A549 (cell line): ENCODE results near the gene PTOV1.

Experiments used
- EHMT2 ChIP-seq: fragments of 200-600 bp; sonication (generic); IDR thresholded peaks from 2 replicates; pipeline ENCODE4 v1.6.1; 2016; ENCODE audit warnings: antibody characterized with exemption, low read depth, mild to moderate bottlenecking, moderate library complexity
- EP300 ChIP-seq, 2 experiments: fragments of >200 bp; sonication (Bioruptor Twin); formaldehyde crosslinking; IDR thresholded peaks; 2 replicates in 1 of 2; 3 replicates in 1 of 2; pipeline ENCODE4 v1.6.1; 2016 to 2017
- ESRRA ChIP-seq: fragments of 150-350 bp; IDR thresholded peaks from 2 replicates; pipeline ENCODE4 v1.6.1; 2014; ENCODE audit warnings: mild to moderate bottlenecking, low read length, borderline replicate concordance
- GATA3 ChIP-seq: IDR thresholded peaks from 2 replicates; pipeline ENCODE4 v1.6.1; 2012; ENCODE audit warnings: borderline replicate concordance
- MAFK ChIP-seq: fragments of 450-650 bp; IDR thresholded peaks from 2 replicates; pipeline ENCODE4 v1.6.1; 2014; ENCODE audit not compliant: partially characterized antibody
- MYC ChIP-seq: IDR thresholded peaks from 2 replicates; pipeline ENCODE4 v1.6.1; 2012; ENCODE audit warnings: mild to moderate bottlenecking, inconsistent platforms, low read length, improper control_type of control experiment, borderline replicate concordance
- POLR2A ChIP-seq: IDR thresholded peaks from 2 replicates; pipeline ENCODE4 v1.6.1; 2012; ENCODE audit warnings: mild to moderate bottlenecking, low read length
- RAD21 ChIP-seq, 2 experiments: fragments of >200 bp in 1 of 2; sonication (Bioruptor Twin) in 1 of 2; formaldehyde crosslinking in 1 of 2; IDR thresholded peaks in 1 of 2; conservative IDR thresholded peaks in 1 of 2; 2 replicates in 1 of 2; 3 replicates in 1 of 2; pipeline ENCODE4 v1.6.1; 2012 to 2018; ENCODE audit warnings: inconsistent platforms in 1 of 2
- SMC3 ChIP-seq: fragments of >200 bp; sonication (Bioruptor Twin); formaldehyde crosslinking; IDR thresholded peaks from 3 replicates; pipeline ENCODE4 v1.6.1; 2018; ENCODE audit warnings: inconsistent platforms
- TF ChIP-seq, protein P1 (sequence below): fragments of >200 bp; sonication (Bioruptor Twin); formaldehyde crosslinking; IDR thresholded peaks from 3 replicates; pipeline ENCODE4 v1.5.1; 2016
- TF ChIP-seq, protein P2 (sequence below): fragments of 200-600 bp; sonication (generic); IDR thresholded peaks from 2 replicates; pipeline ENCODE4 v1.6.1; 2016; ENCODE audit warnings: antibody characterized with exemption, mild to moderate bottlenecking, moderate library complexity

DNA sequence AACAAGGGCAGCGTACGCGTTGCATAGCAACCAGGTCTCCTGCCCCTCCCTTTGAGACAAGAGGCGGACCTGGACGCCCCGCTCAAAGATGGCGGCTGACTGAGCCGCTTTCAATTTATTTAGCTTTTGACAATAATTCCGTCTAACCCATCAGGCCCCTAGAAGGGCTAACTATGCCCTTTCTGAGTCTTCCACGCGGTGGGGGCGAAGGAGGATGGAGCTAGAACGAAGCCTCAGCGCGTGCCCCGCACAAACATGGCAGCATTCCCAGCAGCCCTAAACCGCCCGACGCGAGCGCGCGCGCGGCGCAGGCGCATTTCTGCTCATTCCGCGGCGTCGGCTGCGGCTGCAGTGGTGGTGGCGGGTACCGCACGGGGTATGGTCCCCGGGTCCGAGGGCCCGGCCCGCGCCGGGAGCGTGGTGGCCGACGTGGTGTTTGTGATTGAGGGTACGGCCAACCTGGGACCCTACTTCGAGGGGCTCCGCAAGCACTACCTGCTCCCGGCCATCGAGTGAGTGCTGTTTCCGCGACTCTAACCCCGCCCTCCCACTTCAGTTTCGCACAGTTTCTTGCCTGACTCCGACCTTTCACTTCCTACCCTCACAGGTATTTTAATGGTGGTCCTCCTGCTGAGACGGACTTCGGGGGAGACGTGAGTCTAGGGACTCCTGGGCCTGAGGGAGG lies 32.9 kb upstream of the PTOV1 start, which contains the start of gene MED25:
- TF ChIP-seq ESRRA (no peak), GATA3 (no peak), RAD21 (conservative IDR thresholded peaks at IDR 0.05 in 1 of 2, IDR thresholded peaks at IDR 0.05 in 1 of 2) (no peak), POLR2A (peak; percentile 93), EHMT2 (no peak), MYC (no peak; the same call in 1 of the 2 replicates), MAFK (no peak), SMC3 (no peak), EP300 (IDR thresholded peaks at IDR 0.05) (no peak)
- TF ChIP-seq, protein P1, sequence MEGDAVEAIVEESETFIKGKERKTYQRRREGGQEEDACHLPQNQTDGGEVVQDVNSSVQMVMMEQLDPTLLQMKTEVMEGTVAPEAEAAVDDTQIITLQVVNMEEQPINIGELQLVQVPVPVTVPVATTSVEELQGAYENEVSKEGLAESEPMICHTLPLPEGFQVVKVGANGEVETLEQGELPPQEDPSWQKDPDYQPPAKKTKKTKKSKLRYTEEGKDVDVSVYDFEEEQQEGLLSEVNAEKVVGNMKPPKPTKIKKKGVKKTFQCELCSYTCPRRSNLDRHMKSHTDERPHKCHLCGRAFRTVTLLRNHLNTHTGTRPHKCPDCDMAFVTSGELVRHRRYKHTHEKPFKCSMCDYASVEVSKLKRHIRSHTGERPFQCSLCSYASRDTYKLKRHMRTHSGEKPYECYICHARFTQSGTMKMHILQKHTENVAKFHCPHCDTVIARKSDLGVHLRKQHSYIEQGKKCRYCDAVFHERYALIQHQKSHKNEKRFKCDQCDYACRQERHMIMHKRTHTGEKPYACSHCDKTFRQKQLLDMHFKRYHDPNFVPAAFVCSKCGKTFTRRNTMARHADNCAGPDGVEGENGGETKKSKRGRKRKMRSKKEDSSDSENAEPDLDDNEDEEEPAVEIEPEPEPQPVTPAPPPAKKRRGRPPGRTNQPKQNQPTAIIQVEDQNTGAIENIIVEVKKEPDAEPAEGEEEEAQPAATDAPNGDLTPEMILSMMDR: no peak
- TF ChIP-seq, protein P2, sequence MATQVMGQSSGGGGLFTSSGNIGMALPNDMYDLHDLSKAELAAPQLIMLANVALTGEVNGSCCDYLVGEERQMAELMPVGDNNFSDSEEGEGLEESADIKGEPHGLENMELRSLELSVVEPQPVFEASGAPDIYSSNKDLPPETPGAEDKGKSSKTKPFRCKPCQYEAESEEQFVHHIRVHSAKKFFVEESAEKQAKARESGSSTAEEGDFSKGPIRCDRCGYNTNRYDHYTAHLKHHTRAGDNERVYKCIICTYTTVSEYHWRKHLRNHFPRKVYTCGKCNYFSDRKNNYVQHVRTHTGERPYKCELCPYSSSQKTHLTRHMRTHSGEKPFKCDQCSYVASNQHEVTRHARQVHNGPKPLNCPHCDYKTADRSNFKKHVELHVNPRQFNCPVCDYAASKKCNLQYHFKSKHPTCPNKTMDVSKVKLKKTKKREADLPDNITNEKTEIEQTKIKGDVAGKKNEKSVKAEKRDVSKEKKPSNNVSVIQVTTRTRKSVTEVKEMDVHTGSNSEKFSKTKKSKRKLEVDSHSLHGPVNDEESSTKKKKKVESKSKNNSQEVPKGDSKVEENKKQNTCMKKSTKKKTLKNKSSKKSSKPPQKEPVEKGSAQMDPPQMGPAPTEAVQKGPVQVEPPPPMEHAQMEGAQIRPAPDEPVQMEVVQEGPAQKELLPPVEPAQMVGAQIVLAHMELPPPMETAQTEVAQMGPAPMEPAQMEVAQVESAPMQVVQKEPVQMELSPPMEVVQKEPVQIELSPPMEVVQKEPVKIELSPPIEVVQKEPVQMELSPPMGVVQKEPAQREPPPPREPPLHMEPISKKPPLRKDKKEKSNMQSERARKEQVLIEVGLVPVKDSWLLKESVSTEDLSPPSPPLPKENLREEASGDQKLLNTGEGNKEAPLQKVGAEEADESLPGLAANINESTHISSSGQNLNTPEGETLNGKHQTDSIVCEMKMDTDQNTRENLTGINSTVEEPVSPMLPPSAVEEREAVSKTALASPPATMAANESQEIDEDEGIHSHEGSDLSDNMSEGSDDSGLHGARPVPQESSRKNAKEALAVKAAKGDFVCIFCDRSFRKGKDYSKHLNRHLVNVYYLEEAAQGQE: no peak
